Measurements from ENCODE around the gene COP1.
"Not testable (repeated sequence)": the region's sequence is repeated elsewhere in the genome, so short reads cannot be mapped to it uniquely, and the experiment has no call there.

DNA sequence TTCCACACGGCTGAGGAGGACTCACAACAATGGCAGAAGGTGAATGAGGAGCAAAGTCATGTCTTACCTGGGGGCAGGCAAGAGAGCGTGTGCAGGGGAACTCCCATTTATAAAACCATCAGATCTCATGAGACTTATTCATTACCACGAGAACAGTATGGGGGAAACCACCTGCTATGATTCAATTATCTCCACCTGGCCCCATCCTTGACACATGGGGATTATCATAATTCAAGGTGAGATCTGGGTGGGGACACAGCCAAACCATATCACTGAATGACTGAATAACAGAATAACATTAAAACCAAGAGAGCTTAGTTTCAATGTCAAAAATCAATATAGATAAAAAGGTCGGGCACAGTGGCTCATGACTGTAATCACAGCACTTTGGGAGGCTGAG lies 179.2 kb downstream of the COP1 start:
- TF ChIP-seq, protein P1, sequence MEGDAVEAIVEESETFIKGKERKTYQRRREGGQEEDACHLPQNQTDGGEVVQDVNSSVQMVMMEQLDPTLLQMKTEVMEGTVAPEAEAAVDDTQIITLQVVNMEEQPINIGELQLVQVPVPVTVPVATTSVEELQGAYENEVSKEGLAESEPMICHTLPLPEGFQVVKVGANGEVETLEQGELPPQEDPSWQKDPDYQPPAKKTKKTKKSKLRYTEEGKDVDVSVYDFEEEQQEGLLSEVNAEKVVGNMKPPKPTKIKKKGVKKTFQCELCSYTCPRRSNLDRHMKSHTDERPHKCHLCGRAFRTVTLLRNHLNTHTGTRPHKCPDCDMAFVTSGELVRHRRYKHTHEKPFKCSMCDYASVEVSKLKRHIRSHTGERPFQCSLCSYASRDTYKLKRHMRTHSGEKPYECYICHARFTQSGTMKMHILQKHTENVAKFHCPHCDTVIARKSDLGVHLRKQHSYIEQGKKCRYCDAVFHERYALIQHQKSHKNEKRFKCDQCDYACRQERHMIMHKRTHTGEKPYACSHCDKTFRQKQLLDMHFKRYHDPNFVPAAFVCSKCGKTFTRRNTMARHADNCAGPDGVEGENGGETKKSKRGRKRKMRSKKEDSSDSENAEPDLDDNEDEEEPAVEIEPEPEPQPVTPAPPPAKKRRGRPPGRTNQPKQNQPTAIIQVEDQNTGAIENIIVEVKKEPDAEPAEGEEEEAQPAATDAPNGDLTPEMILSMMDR (IDR thresholded peaks at IDR 0.05) = not testable (repeated sequence)
- TF ChIP-seq POLR2A (IDR thresholded peaks at IDR 0.05) = not testable (repeated sequence)
